Measurements from ENCODE around the gene TNFAIP3. TPM values are rescaled to one million over a fixed set of nuclear protein-coding genes. Genes with fewer than 3 reads are reported as not detected.

The TNFAIP3 gene
- polyA plus RNA-seq, 1 donor, result 21.9 TPM

DNA sequence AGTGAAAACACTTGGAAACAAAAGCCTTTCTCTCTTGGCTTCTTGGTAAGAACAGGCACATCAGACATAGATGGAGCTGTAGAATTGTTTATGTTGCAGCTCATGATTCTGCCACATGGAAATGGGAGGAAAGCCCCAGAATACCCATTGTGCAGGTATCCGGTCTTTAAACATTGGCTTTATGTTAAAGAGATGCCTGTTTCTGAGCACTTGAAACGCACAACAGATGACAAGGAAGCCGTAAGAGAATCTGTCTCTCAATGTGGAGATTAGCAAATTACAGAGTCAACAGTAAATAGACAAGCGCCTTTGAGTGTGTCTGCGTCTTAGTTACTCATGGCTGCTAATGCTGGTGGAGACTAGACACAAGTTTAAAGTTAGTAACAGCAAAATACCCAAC lies 10.5 kb downstream of the TNFAIP3 start:
- H3K4me3 ChIP-seq (ENCODE audit: low read length), result no peak overlapping the region
- no peak overlapping the region for H3K27ac ChIP-seq (ENCODE audit: low read length)
- H3K9me3 ChIP-seq (ENCODE audit: control insufficient read depth, low read depth, low read length), result no peaks in the 10 kb centered on the region
- peaks cover 3% of the 10 kb centered on the region for H3K4me1 ChIP-seq (ENCODE audit: control insufficient read depth, insufficient read depth, low read length)
- WGBS (ENCODE audit: insufficient coverage, low lambda C conversion rate), result no CpG with 5 or more reads among the region's 5 CpGs
- H3K27me3 ChIP-seq (ENCODE audit: control insufficient read depth, insufficient read depth, low read length), result no peaks in the 10 kb centered on the region
- DNase-seq, result no peak
- peaks cover 74% of the 10 kb centered on the region for H3K36me3 ChIP-seq (ENCODE audit: control insufficient read depth, insufficient read depth, low read length)

DNA sequence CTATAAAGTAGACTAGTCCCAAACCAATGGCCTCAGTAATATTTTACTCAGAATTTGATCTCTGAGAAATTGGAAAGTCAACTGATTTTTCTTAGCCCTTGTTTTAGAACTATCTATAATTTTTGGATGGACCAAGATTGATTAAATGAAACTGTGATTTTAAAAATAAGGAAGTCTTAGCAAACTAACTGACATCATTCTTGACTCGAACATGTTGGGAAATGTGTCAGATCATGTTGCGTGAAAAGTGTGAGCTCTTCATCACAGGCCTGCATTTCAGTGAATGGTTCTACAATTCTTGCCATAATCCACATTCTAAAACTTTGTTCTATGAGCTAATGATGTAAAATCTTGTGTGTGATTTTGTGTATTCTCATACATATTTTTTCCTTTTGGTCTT lies 11.0 kb downstream of the TNFAIP3 start:
- DNase-seq, result no peak
- Histone ChIP-seq H3K9me3 (ENCODE audit: control insufficient read depth, low read depth, low read length) (no peaks in the 10 kb centered on the region), H3K4me1 (ENCODE audit: control insufficient read depth, insufficient read depth, low read length) (peaks cover 3% of the 10 kb centered on the region), H3K36me3 (ENCODE audit: control insufficient read depth, insufficient read depth, low read length) (peaks cover 76% of the 10 kb centered on the region), H3K27me3 (ENCODE audit: control insufficient read depth, insufficient read depth, low read length) (no peaks in the 10 kb centered on the region), H3K4me3 (ENCODE audit: low read length) (no peak overlapping the region), H3K27ac (ENCODE audit: low read length) (no peak overlapping the region)
- WGBS (ENCODE audit: insufficient coverage, low lambda C conversion rate), result 100% methylated on average over 1 of the region's 2 CpGs

DNA sequence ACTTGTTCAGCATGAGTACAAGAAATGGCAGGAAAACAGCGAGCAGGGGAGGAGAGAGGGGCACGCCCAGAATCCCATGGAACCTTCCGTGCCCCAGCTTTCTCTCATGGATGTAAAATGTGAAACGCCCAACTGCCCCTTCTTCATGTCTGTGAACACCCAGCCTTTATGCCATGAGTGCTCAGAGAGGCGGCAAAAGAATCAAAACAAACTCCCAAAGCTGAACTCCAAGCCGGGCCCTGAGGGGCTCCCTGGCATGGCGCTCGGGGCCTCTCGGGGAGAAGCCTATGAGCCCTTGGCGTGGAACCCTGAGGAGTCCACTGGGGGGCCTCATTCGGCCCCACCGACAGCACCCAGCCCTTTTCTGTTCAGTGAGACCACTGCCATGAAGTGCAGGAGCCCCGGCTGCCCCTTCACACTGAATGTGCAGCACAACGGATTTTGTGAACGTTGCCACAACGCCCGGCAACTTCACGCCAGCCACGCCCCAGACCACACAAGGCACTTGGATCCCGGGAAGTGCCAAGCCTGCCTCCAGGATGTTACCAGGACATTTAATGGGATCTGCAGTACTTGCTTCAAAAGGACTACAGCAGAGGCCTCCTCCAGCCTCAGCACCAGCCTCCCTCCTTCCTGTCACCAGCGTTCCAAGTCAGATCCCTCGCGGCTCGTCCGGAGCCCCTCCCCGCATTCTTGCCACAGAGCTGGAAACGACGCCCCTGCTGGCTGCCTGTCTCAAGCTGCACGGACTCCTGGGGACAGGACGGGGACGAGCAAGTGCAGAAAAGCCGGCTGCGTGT lies 11.6 kb downstream of the TNFAIP3 start:
- no peaks in the 10 kb centered on the region for H3K4me1 ChIP-seq (ENCODE audit: control insufficient read depth, insufficient read depth, low read length)
- H3K9me3 ChIP-seq (ENCODE audit: control insufficient read depth, low read depth, low read length), result no peaks in the 10 kb centered on the region
- H3K27me3 ChIP-seq (ENCODE audit: control insufficient read depth, insufficient read depth, low read length), result no peaks in the 10 kb centered on the region
- H3K36me3 ChIP-seq (ENCODE audit: control insufficient read depth, insufficient read depth, low read length), result peaks cover 80% of the 10 kb centered on the region
- H3K4me3 ChIP-seq (ENCODE audit: low read length), result no peak overlapping the region
- no peak for DNase-seq
- H3K27ac ChIP-seq (ENCODE audit: low read length), result no peak overlapping the region
- 80% methylated on average over 2 of the region's 33 CpGs for WGBS (ENCODE audit: insufficient coverage, low lambda C conversion rate)

DNA sequence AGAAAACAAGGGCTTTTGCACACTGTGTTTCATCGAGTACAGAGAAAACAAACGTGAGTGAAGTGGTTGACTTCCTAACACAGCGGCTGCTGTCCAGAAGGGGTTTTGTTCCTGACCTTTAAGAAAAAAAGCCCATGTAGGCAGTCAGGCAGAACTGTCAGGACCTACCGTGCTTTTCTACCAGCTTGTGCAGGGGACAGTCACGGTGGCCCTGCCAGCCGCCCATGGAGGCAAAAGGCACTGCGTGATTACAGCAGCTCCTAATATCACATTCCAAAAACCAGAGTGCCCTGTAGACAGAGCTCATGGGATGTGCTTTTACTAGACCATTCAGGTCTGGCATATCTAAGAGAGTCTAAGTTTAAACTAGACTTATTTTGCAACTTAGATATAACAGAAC lies 12.2 kb downstream of the TNFAIP3 start:
- H3K27me3 ChIP-seq (ENCODE audit: control insufficient read depth, insufficient read depth, low read length), result no peaks in the 10 kb centered on the region
- H3K4me1 ChIP-seq (ENCODE audit: control insufficient read depth, insufficient read depth, low read length), result no peaks in the 10 kb centered on the region
- no peaks in the 10 kb centered on the region for H3K9me3 ChIP-seq (ENCODE audit: control insufficient read depth, low read depth, low read length)
- no peak overlapping the region for H3K27ac ChIP-seq (ENCODE audit: low read length)
- H3K36me3 ChIP-seq (ENCODE audit: control insufficient read depth, insufficient read depth, low read length), result peaks cover 80% of the 10 kb centered on the region
- H3K4me3 ChIP-seq (ENCODE audit: low read length), result no peak overlapping the region
- DNase-seq, result no peak
- no CpG with 5 or more reads among the region's 7 CpGs for WGBS (ENCODE audit: insufficient coverage, low lambda C conversion rate)

DNA sequence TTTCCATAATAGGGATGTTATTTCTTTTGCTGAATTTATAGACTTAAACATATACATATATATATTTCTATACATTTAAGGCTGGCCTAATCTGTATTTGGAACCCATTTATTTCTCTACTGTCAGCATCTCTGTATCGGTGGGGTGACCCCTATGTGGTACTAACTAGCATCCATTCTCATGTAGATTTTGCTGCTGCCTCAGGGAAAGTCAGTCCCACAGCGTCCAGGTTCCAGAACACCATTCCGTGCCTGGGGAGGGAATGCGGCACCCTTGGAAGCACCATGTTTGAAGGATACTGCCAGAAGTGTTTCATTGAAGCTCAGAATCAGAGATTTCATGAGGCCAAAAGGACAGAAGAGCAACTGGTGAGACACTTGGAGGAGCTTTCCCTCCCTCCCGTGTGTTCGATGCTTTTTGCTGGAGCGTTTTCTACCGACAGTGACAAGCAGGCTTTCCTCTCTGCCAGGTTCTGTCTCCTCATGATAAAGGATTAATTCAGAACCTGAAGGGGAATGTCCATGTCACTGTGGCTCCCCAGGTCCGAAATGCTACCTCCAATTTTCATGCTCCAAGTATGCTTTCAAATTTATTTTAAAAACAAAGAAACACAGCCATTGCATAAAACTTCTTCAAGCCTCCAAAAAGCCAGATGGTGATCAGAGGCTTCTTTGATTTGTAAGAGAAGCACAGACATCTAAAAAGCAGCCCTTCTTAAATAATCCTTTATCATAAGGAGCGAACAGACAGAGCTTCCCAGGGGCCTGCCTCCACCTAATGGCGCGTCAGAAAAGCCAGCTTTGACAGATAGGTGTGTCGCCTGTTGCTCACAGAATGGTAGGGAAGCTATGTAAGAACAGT lies 13.1 kb downstream of the TNFAIP3 start:
- Histone ChIP-seq H3K36me3 (ENCODE audit: control insufficient read depth, insufficient read depth, low read length) (peaks cover 74% of the 10 kb centered on the region), H3K27ac (ENCODE audit: low read length) (no peak overlapping the region), H3K4me3 (ENCODE audit: low read length) (no peak overlapping the region), H3K9me3 (ENCODE audit: control insufficient read depth, low read depth, low read length) (no peaks in the 10 kb centered on the region), H3K4me1 (ENCODE audit: control insufficient read depth, insufficient read depth, low read length) (no peaks in the 10 kb centered on the region), H3K27me3 (ENCODE audit: control insufficient read depth, insufficient read depth, low read length) (no peaks in the 10 kb centered on the region)
- no peak for DNase-seq
- WGBS (ENCODE audit: insufficient coverage, low lambda C conversion rate), result no CpG with 5 or more reads among the region's 13 CpGs

DNA sequence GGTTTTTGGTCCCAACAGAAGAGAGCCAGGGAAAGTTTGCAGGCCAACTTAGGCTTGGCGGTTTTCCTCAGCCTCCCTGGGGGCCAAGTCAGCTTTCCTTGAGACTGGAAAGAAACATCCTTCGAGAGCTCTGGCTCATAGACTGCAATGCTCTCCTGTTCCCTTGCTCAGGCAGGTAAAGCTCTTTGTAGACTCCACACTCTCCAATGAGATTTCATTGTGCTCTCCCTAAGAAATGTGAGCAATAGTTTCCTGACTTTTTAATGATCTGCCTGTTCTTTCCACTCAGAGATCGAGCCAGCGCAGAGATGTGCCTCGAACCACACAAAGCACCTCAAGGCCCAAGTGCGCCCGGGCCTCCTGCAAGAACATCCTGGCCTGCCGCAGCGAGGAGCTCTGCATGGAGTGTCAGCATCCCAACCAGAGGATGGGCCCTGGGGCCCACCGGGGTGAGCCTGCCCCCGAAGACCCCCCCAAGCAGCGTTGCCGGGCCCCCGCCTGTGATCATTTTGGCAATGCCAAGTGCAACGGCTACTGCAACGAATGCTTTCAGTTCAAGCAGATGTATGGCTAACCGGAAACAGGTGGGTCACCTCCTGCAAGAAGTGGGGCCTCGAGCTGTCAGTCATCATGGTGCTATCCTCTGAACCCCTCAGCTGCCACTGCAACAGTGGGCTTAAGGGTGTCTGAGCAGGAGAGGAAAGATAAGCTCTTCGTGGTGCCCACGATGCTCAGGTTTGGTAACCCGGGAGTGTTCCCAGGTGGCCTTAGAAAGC lies 13.9 kb downstream of the TNFAIP3 start:
- WGBS (ENCODE audit: insufficient coverage, low lambda C conversion rate), result no CpG with 5 or more reads among the region's 21 CpGs
- no peak overlapping the region for H3K27ac ChIP-seq (ENCODE audit: low read length)

DNA sequence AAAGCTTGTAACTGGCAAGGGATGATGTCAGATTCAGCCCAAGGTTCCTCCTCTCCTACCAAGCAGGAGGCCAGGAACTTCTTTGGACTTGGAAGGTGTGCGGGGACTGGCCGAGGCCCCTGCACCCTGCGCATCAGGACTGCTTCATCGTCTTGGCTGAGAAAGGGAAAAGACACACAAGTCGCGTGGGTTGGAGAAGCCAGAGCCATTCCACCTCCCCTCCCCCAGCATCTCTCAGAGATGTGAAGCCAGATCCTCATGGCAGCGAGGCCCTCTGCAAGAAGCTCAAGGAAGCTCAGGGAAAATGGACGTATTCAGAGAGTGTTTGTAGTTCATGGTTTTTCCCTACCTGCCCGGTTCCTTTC lies 14.4 kb downstream of the TNFAIP3 start:
- Histone ChIP-seq H3K9me3 (ENCODE audit: control insufficient read depth, low read depth, low read length) (no peaks in the 10 kb centered on the region), H3K4me1 (ENCODE audit: control insufficient read depth, insufficient read depth, low read length) (no peaks in the 10 kb centered on the region), H3K27me3 (ENCODE audit: control insufficient read depth, insufficient read depth, low read length) (no peaks in the 10 kb centered on the region), H3K4me3 (ENCODE audit: low read length) (no peak overlapping the region), H3K36me3 (ENCODE audit: control insufficient read depth, insufficient read depth, low read length) (peaks cover 62% of the 10 kb centered on the region), H3K27ac (ENCODE audit: low read length) (no peak overlapping the region)
- WGBS (ENCODE audit: insufficient coverage, low lambda C conversion rate), result no CpG with 5 or more reads among the region's 9 CpGs
- no peak for DNase-seq

More for the DNA sequence above, 13.9 kb downstream of the TNFAIP3 start:
- Histone ChIP-seq H3K27me3 (ENCODE audit: control insufficient read depth, insufficient read depth, low read length) (no peaks in the 10 kb centered on the region), H3K4me1 (ENCODE audit: control insufficient read depth, insufficient read depth, low read length) (no peaks in the 10 kb centered on the region), H3K4me3 (ENCODE audit: low read length) (no peak overlapping the region), H3K36me3 (ENCODE audit: control insufficient read depth, insufficient read depth, low read length) (peaks cover 67% of the 10 kb centered on the region), H3K9me3 (ENCODE audit: control insufficient read depth, low read depth, low read length) (no peaks in the 10 kb centered on the region)
- no peak for DNase-seq

DNA sequence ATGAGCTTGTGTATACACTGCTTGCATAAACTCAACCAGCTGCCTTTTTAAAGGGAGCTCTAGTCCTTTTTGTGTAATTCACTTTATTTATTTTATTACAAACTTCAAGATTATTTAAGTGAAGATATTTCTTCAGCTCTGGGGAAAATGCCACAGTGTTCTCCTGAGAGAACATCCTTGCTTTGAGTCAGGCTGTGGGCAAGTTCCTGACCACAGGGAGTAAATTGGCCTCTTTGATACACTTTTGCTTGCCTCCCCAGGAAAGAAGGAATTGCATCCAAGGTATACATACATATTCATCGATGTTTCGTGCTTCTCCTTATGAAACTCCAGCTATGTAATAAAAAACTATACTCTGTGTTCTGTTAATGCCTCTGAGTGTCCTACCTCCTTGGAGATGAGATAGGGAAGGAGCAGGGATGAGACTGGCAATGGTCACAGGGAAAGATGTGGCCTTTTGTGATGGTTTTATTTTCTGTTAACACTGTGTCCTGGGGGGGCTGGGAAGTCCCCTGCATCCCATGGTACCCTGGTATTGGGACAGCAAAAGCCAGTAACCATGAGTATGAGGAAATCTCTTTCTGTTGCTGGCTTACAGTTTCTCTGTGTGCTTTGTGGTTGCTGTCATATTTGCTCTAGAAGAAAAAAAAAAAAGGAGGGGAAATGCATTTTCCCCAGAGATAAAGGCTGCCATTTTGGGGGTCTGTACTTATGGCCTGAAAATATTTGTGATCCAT lies 15.3 kb downstream of the TNFAIP3 start:
- DNase-seq, result no peak
- Histone ChIP-seq H3K36me3 (ENCODE audit: control insufficient read depth, insufficient read depth, low read length) (peaks cover 53% of the 10 kb centered on the region), H3K27ac (ENCODE audit: low read length) (no peak overlapping the region), H3K4me3 (ENCODE audit: low read length) (no peak overlapping the region), H3K4me1 (ENCODE audit: control insufficient read depth, insufficient read depth, low read length) (no peaks in the 10 kb centered on the region), H3K27me3 (ENCODE audit: control insufficient read depth, insufficient read depth, low read length) (no peaks in the 10 kb centered on the region), H3K9me3 (ENCODE audit: control insufficient read depth, low read depth, low read length) (no peaks in the 10 kb centered on the region)
- WGBS (ENCODE audit: insufficient coverage, low lambda C conversion rate), result no CpG with 5 or more reads among the region's 2 CpGs

DNA sequence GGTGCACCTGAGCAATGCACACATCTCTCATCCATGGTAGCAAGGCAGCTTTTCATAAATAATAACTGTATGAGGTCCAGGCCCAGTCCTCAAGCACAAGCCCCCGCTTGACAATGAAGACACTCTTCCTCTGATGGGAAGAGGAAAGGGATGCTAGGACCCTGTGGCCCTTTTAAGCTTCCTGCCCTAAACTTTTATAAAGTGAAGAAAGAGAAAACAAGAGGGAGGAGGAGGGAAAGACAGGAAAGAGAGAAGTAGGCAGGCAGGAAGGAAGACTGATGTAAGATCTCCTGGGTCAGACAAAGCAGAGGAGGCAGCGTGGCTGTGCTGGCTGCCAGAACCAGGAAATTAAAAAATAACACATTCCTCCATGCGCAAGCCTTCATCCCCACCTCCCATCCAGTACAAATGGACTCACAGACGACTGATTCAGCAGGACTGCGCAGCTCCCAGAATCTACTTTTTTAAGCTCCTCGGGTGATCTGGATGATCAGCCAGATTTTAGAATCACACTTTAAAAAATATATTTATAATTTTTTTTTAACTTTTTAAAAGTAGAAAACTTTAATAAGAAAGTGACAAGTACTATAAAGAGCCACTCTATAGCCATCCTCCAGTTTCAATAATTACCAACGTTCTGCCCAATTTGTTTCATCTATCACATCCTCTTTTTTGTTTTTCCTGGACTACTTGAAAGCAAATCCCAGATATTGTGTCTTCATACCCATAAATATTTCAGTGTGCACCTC lies 16.5 kb downstream of the TNFAIP3 start:
- Histone ChIP-seq H3K36me3 (ENCODE audit: control insufficient read depth, insufficient read depth, low read length) (peaks cover 43% of the 10 kb centered on the region), H3K4me1 (ENCODE audit: control insufficient read depth, insufficient read depth, low read length) (no peaks in the 10 kb centered on the region)
- 94% methylated on average over 4 of the region's 7 CpGs for WGBS (ENCODE audit: insufficient coverage, low lambda C conversion rate)

More for the DNA sequence above, 16.5 kb downstream of the TNFAIP3 start:
- Histone ChIP-seq H3K4me3 (ENCODE audit: low read length) (no peak overlapping the region), H3K9me3 (ENCODE audit: control insufficient read depth, low read depth, low read length) (no peaks in the 10 kb centered on the region), H3K27ac (ENCODE audit: low read length) (no peak overlapping the region), H3K27me3 (ENCODE audit: control insufficient read depth, insufficient read depth, low read length) (no peaks in the 10 kb centered on the region)
- no peak for DNase-seq

Measured in large intestine (tissue), 3 donors.